GM23248 (cell line): ENCODE measurements around the gene RAD51B. TPM values are rescaled to one million over a fixed set of nuclear protein-coding genes. Genes with fewer than 3 reads are reported as not detected.

ENCODE experiments used
- DNase-seq: peaks from one replicate; pipeline ENCODE4 v3.0.0-alpha.2; 2015
- H2AFZ ChIP-seq: fragments of 200-600 bp; sonication (generic); 2 replicates; pipeline ENCODE4 v1.6.1; 2016; ENCODE audit warnings: antibody characterized with exemption
- H3F3A ChIP-seq: fragments of 200-600 bp; sonication (generic); 2 replicates; pipeline ENCODE4 v1.6.1; 2016; ENCODE audit warnings: mild to moderate bottlenecking, antibody characterized with exemption, mixed run types; ENCODE audit not compliant: insufficient read depth
- H3K27ac ChIP-seq: fragments of 200-600 bp; sonication (generic); 2 replicates; pipeline ENCODE4 v1.5.1; 2016; ENCODE audit warnings: mild to moderate bottlenecking
- H3K27me3 ChIP-seq: fragments of 200-600 bp; sonication (generic); replicated peaks from 2 replicates; pipeline ENCODE4 v1.6.1; 2016; ENCODE audit warnings: mild to moderate bottlenecking; ENCODE audit not compliant: insufficient read depth
- H3K36me3 ChIP-seq: fragments of 200-600 bp; sonication (generic); 2 replicates; pipeline ENCODE4 v1.6.1; 2016; ENCODE audit warnings: low read depth, mild to moderate bottlenecking
- H3K4me1 ChIP-seq: fragments of 200-600 bp; sonication (generic); 2 replicates; pipeline ENCODE4 v1.6.1; 2016; ENCODE audit warnings: mild to moderate bottlenecking; ENCODE audit not compliant: insufficient read depth
- H3K4me2 ChIP-seq: fragments of 200-600 bp; sonication (generic); one replicate; pipeline ENCODE4 v1.6.1; 2016; ENCODE audit warnings: mild to moderate bottlenecking; ENCODE audit not compliant: unreplicated experiment
- H3K4me3 ChIP-seq: fragments of 200-600 bp; sonication (generic); 2 replicates; pipeline ENCODE4 v1.5.1; 2016; ENCODE audit warnings: mild to moderate bottlenecking
- H3K79me2 ChIP-seq: fragments of 200-600 bp; sonication (generic); 2 replicates; pipeline ENCODE4 v1.6.1; 2016; ENCODE audit warnings: mild to moderate bottlenecking; ENCODE audit not compliant: insufficient read depth
- H3K9ac ChIP-seq: fragments of 200-600 bp; sonication (generic); 2 replicates; pipeline ENCODE4 v1.6.1; 2016; ENCODE audit warnings: mild to moderate bottlenecking
- H3K9me2 ChIP-seq: fragments of 200-600 bp; sonication (generic); 2 replicates; pipeline ENCODE4 v1.6.1; 2016; ENCODE audit warnings: mixed run types, mild to moderate bottlenecking, moderate library complexity; ENCODE audit not compliant: insufficient read depth
- H3K9me3 ChIP-seq: fragments of 200-600 bp; sonication (generic); one replicate; pipeline ENCODE4 v1.6.1; 2017; ENCODE audit warnings: low read depth
- H4K20me1 ChIP-seq: fragments of 200-600 bp; sonication (generic); 2 replicates; pipeline ENCODE4 v1.6.0; 2016; ENCODE audit not compliant: insufficient read depth
- EZH2 ChIP-seq: fragments of 200-600 bp; sonication (generic); IDR thresholded peaks from 2 replicates; pipeline ENCODE4 v1.6.1; 2018; ENCODE audit warnings: antibody characterized with exemption, mild to moderate bottlenecking; ENCODE audit not compliant: insufficient read depth, poor library complexity, severe bottlenecking
- EZH2phosphoT487 ChIP-seq: fragments of 200-600 bp; sonication (generic); IDR thresholded peaks from 2 replicates; pipeline ENCODE4 v1.6.1; 2018; ENCODE audit warnings: antibody characterized with exemption, moderate library complexity, mild to moderate bottlenecking, low read depth; ENCODE audit not compliant: insufficient read depth
- WGBS, 2 experiments: methylation state at CpG; one replicate each; pipeline ENCODE4 v1.1.6; 2015 to 2017; ENCODE audit warnings: low lambda C conversion rate in 2 of 2, low coverage in 1 of 2; ENCODE audit errors: missing lambda C conversion rate in 2 of 2; 5-methylcytosine and 5-hydroxymethylcytosine counted together
- in situ Hi-C: fragments of 300-500 bp; cut with MboI; formaldehyde crosslinking; loops from 2 replicates; pipeline ENCODE4 v1.15.0; 2020
- polyA plus RNA-seq: library from polyadenylated mRNA; unstranded; fragments of >200 nt; fragmentation: Nextera tagmentation; extraction: Ambion mirVana; gene quantifications from 2 replicates; pipeline ENCODE4 v1.2.1, GENCODE V29; 2016
- total RNA-seq: library from RNA; depleted of rRNA; stranded (reverse); fragments of >200 nt; shearing (Covaris generic); gene quantifications from 2 replicates; pipeline ENCODE4 v1.2.3, GENCODE V29; 2014

RAD51B gene
- total and polyA plus RNA-seq, 2 experiments from 2014 or later = 4.0 to 8.8 TPM

GRCh38 chr14:68231898-68232297 is 412.3 kb downstream of the RAD51B start:
- Histone ChIP-seq H3K27me3 (no peaks in the 10 kb centered on the region), H3K4me2 (peak overlapping the region; percentile 53), H3K27ac (peak overlapping the region; percentile 91), H2AFZ (no peak overlapping the region), H3K9me3 (no peaks in the 10 kb centered on the region), H3F3A (peaks cover 19% of the 10 kb centered on the region), H3K4me3 (peak overlapping the region; percentile 6; the same call in 1 of the 2 replicates), H3K79me2 (no peaks in the 10 kb centered on the region), H3K4me1 (peaks cover 32% of the 10 kb centered on the region), H4K20me1 (no peaks in the 10 kb centered on the region), H3K36me3 (no peaks in the 10 kb centered on the region), H3K9ac (peak overlapping the region; percentile 66), H3K9me2 (no peaks in the 10 kb centered on the region)
- peak; percentile 67 for DNase-seq
- WGBS, 2 experiments = 11 to 19% methylated on average over 1 of the region's 1 CpG
- in situ Hi-C loops = no loop called here
- TF ChIP-seq EZH2phosphoT487 (no peak), EZH2 (no peak)

GRCh38 chr14:68232300-68233055 is 412.9 kb downstream of the RAD51B start:
- Histone ChIP-seq H3K9me3 (no peaks in the 10 kb centered on the region), H4K20me1 (no peaks in the 10 kb centered on the region), H2AFZ (no peak overlapping the region), H3K9me2 (no peaks in the 10 kb centered on the region), H3K4me3 (peak overlapping the region; percentile 6; the same call in 1 of the 2 replicates), H3K27ac (peak overlapping the region; percentile 91), H3K36me3 (no peaks in the 10 kb centered on the region), H3K79me2 (no peaks in the 10 kb centered on the region), H3K4me2 (peak overlapping the region; percentile 53), H3K9ac (peak overlapping the region; percentile 66), H3K27me3 (no peaks in the 10 kb centered on the region), H3K4me1 (peaks cover 32% of the 10 kb centered on the region), H3F3A (peaks cover 19% of the 10 kb centered on the region)
- no peak for TF ChIP-seq EZH2phosphoT487
- TF ChIP-seq EZH2 = no peak
- in situ Hi-C loops = no loop called here
- DNase-seq = peak; percentile 99
- 2 to 6% methylated on average over 2 of the region's 2 CpGs for WGBS, 2 experiments

GRCh38 chr14:68233101-68233784 is 413.7 kb downstream of the RAD51B start:
- in situ Hi-C loops = no loop called here
- no peak overlapping the region for H3K4me3 ChIP-seq
- no peaks in the 10 kb centered on the region for H3K79me2 ChIP-seq
- TF ChIP-seq EZH2 (no peak), EZH2phosphoT487 (no peak)
- H3K9me3 ChIP-seq = no peaks in the 10 kb centered on the region
- no peak overlapping the region for H3K4me2 ChIP-seq
- no peak overlapping the region for H2AFZ ChIP-seq
- H3K27ac ChIP-seq = peak overlapping the region; percentile 91
- H3K36me3 ChIP-seq = no peaks in the 10 kb centered on the region
- H4K20me1 ChIP-seq = no peaks in the 10 kb centered on the region
- H3K27me3 ChIP-seq = no peaks in the 10 kb centered on the region
- H3K9ac ChIP-seq = no peak overlapping the region
- H3K9me2 ChIP-seq = no peaks in the 10 kb centered on the region
- DNase-seq = peak; percentile 17
- peaks cover 32% of the 10 kb centered on the region for H3K4me1 ChIP-seq
- H3F3A ChIP-seq = peaks cover 19% of the 10 kb centered on the region

GRCh38 chr14:68234101-68234905 is 414.7 kb downstream of the RAD51B start:
- Histone ChIP-seq H3K4me3 (no peak overlapping the region), H3K9me2 (no peaks in the 10 kb centered on the region), H3K4me2 (no peak overlapping the region), H3K4me1 (peaks cover 32% of the 10 kb centered on the region), H2AFZ (no peak overlapping the region), H3K36me3 (no peaks in the 10 kb centered on the region), H3F3A (peaks cover 19% of the 10 kb centered on the region), H3K27ac (no peak overlapping the region), H3K79me2 (no peaks in the 10 kb centered on the region), H4K20me1 (no peaks in the 10 kb centered on the region), H3K27me3 (no peaks in the 10 kb centered on the region), H3K9ac (no peak overlapping the region), H3K9me3 (no peaks in the 10 kb centered on the region)
- in situ Hi-C loops = no loop called here
- DNase-seq = no peak
- WGBS, 2 experiments = 94% methylated on average over 3 of the region's 3 CpGs
- TF ChIP-seq EZH2phosphoT487 (no peak), EZH2 (no peak)
